GM12878 (cell line): ENCODE results near the gene ACTL8. TPM values are rescaled to one million over a fixed set of nuclear protein-coding genes. Genes with fewer than 3 reads are reported as not detected.

Source experiments
- ATAC-seq: fragments of 200-7000 bp; cut with Tn5 transposase; 3 replicates; pipeline ENCODE4 v1.9.1; 2020; ENCODE audit warnings: mild to moderate bottlenecking, moderate library complexity
- BruUV-seq: library from RNA; stranded (reverse); fragments of 400-500 nt; replicated peaks from 2 replicates; lab custom pipeline; 2021; lab: Mats Ljungman, UMichigan
- CTCF ChIA-PET: fragments of 300-600 bp; sonication (Branson Sonifier 250); formaldehyde crosslinking; extraction: SDS; loops from one replicate; lab custom pipeline; 2021; ENCODE audit warnings: inconsistent platforms; lab: Yijun Ruan, JAX
- POLR2A ChIA-PET: fragments of 350-600 bp; formaldehyde crosslinking; extraction: SDS; loops from one replicate; lab custom pipeline; 2021; ENCODE audit warnings: inconsistent platforms; lab: Charles Lee
- RAD21 ChIA-PET: fragments of 300-600 bp; sonication (Branson Sonifier 250); formaldehyde crosslinking; loops from one replicate; lab custom pipeline; 2023; ENCODE audit warnings: antibody characterized with exemption; ENCODE audit not compliant: unreplicated experiment; lab: Charles Lee
- SMC1A ChIA-PET: fragments of 300-600 bp; sonication (Branson Sonifier 250); formaldehyde crosslinking; loops from one replicate; lab custom pipeline; 2023; ENCODE audit not compliant: unreplicated experiment, uncharacterized antibody; lab: Charles Lee
- DNase-seq: peaks from one replicate; pipeline ENCODE4 v3.0.0-alpha.2; 2011; ENCODE audit warnings: low read depth, low spot score
- FAIRE-seq: peaks from 3 replicates; lab custom pipeline; 2011; peaks lifted over from hg19 to GRCh38; lab: Jason Lieb, UNC
- H2AFZ ChIP-seq: 2 replicates; pipeline ENCODE4 v1.6.0; 2011; ENCODE audit warnings: low read depth, low read length, control low read depth; ENCODE audit not compliant: control insufficient read depth
- H3K27ac ChIP-seq: 2 replicates; pipeline ENCODE4 v1.5.1; 2011; ENCODE audit warnings: control low read depth; ENCODE audit not compliant: control insufficient read depth, insufficient read depth
- H3K27me3 ChIP-seq, 2 experiments: replicated peaks in 1 of 2; 2 replicates each; pipeline versions ENCODE4 v1.6.0 to v1.6.1; 2011; ENCODE audit warnings: low read length in 1 of 2; ENCODE audit not compliant: control insufficient read depth in 2 of 2, insufficient read depth in 2 of 2
- H3K36me3 ChIP-seq, 2 experiments: 2 replicates each; pipeline ENCODE4 v1.5.1; 2011; ENCODE audit warnings: low read length in 1 of 2; ENCODE audit not compliant: control insufficient read depth in 2 of 2, insufficient read depth in 2 of 2
- H3K4me1 ChIP-seq: 2 replicates; pipeline ENCODE4 v1.6.1; 2011; ENCODE audit warnings: mild to moderate bottlenecking, low read length, moderate library complexity, mixed read lengths; ENCODE audit not compliant: control insufficient read depth, insufficient read depth
- H3K4me2 ChIP-seq: 2 replicates; pipeline ENCODE4 v1.6.0; 2011; ENCODE audit warnings: control low read depth; ENCODE audit not compliant: control insufficient read depth, insufficient read depth
- H3K4me3 ChIP-seq: fragments of 200-600 bp; sonication (generic); 2 replicates; pipeline ENCODE4 v1.5.1; 2016
- H3K79me2 ChIP-seq: 2 replicates; pipeline ENCODE4 v1.6.0; 2011; ENCODE audit warnings: low read length; ENCODE audit not compliant: control insufficient read depth, insufficient read depth
- H3K9ac ChIP-seq: 2 replicates; pipeline ENCODE4 v1.8.0; 2011; ENCODE audit warnings: low read length, control low read depth, mixed read lengths; ENCODE audit not compliant: control insufficient read depth, insufficient read depth
- H3K9me3 ChIP-seq: replicated peaks from 3 replicates; pipeline ENCODE4 v1.5.1; 2011; ENCODE audit warnings: mild to moderate bottlenecking, low read length; ENCODE audit not compliant: control insufficient read depth, insufficient read depth
- H4K20me1 ChIP-seq: 2 replicates; pipeline ENCODE4 v1.6.0; 2011; ENCODE audit not compliant: control insufficient read depth, insufficient read depth
- HDAC6 ChIP-seq: fragments of 200-600 bp; sonication (generic); IDR thresholded peaks from one replicate; pipeline ENCODE4 v1.8.0; 2017; ENCODE audit warnings: antibody characterized with exemption; ENCODE audit not compliant: unreplicated experiment
- IKZF1 ChIP-seq: fragments of 450-650 bp; conservative IDR thresholded peaks from 2 replicates; pipeline ENCODE4 v1.6.1; 2017; ENCODE audit warnings: antibody characterized with exemption, mild to moderate bottlenecking
- KAT2A ChIP-seq: conservative IDR thresholded peaks from 2 replicates; pipeline ENCODE4 v1.6.1; 2011; ENCODE audit warnings: low read depth, low read length; ENCODE audit not compliant: control insufficient read depth
- KLF5 ChIP-seq: fragments of 450-650 bp; IDR thresholded peaks from 2 replicates; pipeline ENCODE4 v1.6.1; 2014; ENCODE audit warnings: mild to moderate bottlenecking; ENCODE audit not compliant: partially characterized antibody
- NKRF ChIP-seq: fragments of 450-650 bp; conservative IDR thresholded peaks from 2 replicates; pipeline ENCODE4 v1.6.1; 2017; ENCODE audit warnings: mild to moderate bottlenecking, moderate library complexity
- NR2C1 ChIP-seq: fragments of 450-650 bp; IDR thresholded peaks from 2 replicates; pipeline ENCODE4 v1.6.1; 2017; ENCODE audit warnings: antibody characterized with exemption, mild to moderate bottlenecking, moderate library complexity
- YBX1 ChIP-seq: fragments of 450-650 bp; IDR thresholded peaks from 2 replicates; pipeline ENCODE4 v1.6.1; 2016; ENCODE audit warnings: antibody characterized with exemption
- ZSCAN29 ChIP-seq: fragments of 450-650 bp; IDR thresholded peaks from 2 replicates; pipeline ENCODE4 v1.6.1; 2017; ENCODE audit warnings: mild to moderate bottlenecking, moderate library complexity
- WGBS: methylation state at CpG from one replicate; pipeline ENCODE4 v1.1.6; 2016; ENCODE audit warnings: low lambda C conversion rate; ENCODE audit not compliant: insufficient replicate concordance, insufficient coverage; ENCODE audit errors: missing lambda C conversion rate; 5-methylcytosine and 5-hydroxymethylcytosine counted together
- in situ Hi-C: fragments of 300-500 bp; cut with MboI; formaldehyde crosslinking; loops from 9 replicates; pipeline ENCODE4 v1.14.3; 2018; ENCODE audit warnings: mixed read lengths
- intact Hi-C: fragments of 100-400 bp; cut with micrococcal nuclease; formaldehyde crosslinking; loops from one replicate; pipeline ENCODE4 v1.14.2; 2022; ENCODE audit not compliant: unreplicated experiment
- polyA plus RNA-seq, 11 experiments: library from polyadenylated mRNA; depleted of rRNA in 4 of 11; unstranded in 6 of 11; stranded (reverse) in 5 of 11; fragments of >200 nt; fragmentation: Nextera tagmentation in 4 of 11; fragmentation: Illumina TruSeq in 1 of 11; extraction: Ambion mirVana in 4 of 11; extraction: Trizol in 1 of 11; gene quantifications; 1 replicate in 1 of 11; 2 replicates in 10 of 11; pipeline versions ENCODE4 v1.2.1 to v1.2.3, GENCODE V29; 2011 to 2016; ENCODE audit warnings: inconsistent platforms in 2 of 11, missing spikeins in 2 of 11, low read depth in 1 of 11
- total RNA-seq, 4 experiments: library from RNA; depleted of rRNA in 3 of 4; stranded (reverse); fragments of >200 nt in 3 of 4; fragmentation: Illumina TruSeq in 1 of 4; extraction: Trizol in 1 of 4; gene quantifications; 2 replicates each; pipeline versions ENCODE4 v1.2.1 to v1.2.3, GENCODE V29; 2013 to 2021

The ACTL8 gene
- total and polyA plus RNA-seq, 10 of the 15 experiments (the other 5 are each of a cell fraction or from before 2014, with no cell fraction given): 0.05 to 0.27 TPM; not detected in 8

GRCh38 chr1:17765444-17766411 lies 10.6 kb downstream of the ACTL8 start:
- Histone ChIP-seq H3K9ac (no peak overlapping the region), H3K9me3 (no peaks in the 10 kb centered on the region), H3K4me2 (no peak overlapping the region), H3K79me2 (no peaks in the 10 kb centered on the region), H2AFZ (no peak overlapping the region), H4K20me1 (no peaks in the 10 kb centered on the region), H3K4me3 (no peak overlapping the region), H3K27me3 (peaks cover 0 to 4% of the 10 kb centered on the region in 2 experiments; a peak in 2 of 4 replicates), H3K27ac (no peak overlapping the region), H3K4me1 (no peaks in the 10 kb centered on the region), H3K36me3 (no peaks in the 10 kb centered on the region)
- TF ChIP-seq IKZF1 (no peak), KLF5 (no peak), YBX1 (no peak), KAT2A (no peak), ZSCAN29 (no peak), HDAC6 (no peak), NR2C1 (no peak), NKRF (no peak)
- ChIA-PET CTCF (no interaction called here), SMC1A (no interaction called here), RAD21 (no interaction called here), POLR2A (no interaction called here)
- no TSS peak for BruUV-seq
- 15% methylated on average over 16 of the region's 16 CpGs for WGBS
- intact Hi-C loops (no loop called here), in situ Hi-C loops (no loop called here)
- ATAC-seq: no peak
- FAIRE-seq: no peak
- no peak for DNase-seq
